ENCODE results near the gene DNAH11. TPM values are rescaled to one million over a fixed set of nuclear protein-coding genes. Genes with fewer than 3 reads are reported as not detected.

Gene DNAH11
- total and polyA plus RNA-seq, 2 of the 8 experiments (the other 6 are each of a cell fraction or from before 2014, with no cell fraction given) = 1.8 to 4.9 TPM

DNA sequence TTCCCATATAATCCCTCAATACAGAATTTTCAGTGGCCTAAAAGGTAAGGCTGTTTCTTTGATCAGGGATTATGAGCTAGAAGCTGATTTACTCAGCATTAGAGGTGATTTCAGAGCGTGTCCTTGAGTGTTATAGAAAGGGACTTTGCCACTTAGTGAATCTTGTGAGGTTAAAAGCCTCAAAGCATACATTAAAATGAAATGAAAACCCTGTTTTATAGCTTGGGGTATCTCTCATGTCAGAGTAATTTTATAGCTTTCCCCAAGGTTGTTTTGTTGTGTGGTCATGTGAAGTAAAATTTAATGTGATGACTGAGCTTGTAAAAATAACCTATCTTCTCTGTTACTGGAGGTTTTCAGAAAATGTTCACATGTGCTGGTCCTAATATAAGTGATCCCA is 204.1 kb downstream of the DNAH11 start (continued):
- TF ChIP-seq KDM4A (IDR thresholded peaks at IDR 0.05; ENCODE audit: low read depth, low read length, severe bottlenecking) (no peak), KDM5A (IDR thresholded peaks at IDR 0.05; ENCODE audit: low read length) (no peak), SIN3A (conservative IDR thresholded peaks at IDR 0.05 in 1 of 2, IDR thresholded peaks at IDR 0.05 in 1 of 2; ENCODE audit: low read depth in 1 of 2, low read length in 2 of 2) (no peak)
- TF ChIP-seq, protein P1, sequence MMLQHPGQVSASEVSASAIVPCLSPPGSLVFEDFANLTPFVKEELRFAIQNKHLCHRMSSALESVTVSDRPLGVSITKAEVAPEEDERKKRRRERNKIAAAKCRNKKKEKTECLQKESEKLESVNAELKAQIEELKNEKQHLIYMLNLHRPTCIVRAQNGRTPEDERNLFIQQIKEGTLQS (IDR thresholded peaks at IDR 0.05; ENCODE audit: insufficient read depth, low read depth, low read length) = no peak
